HG02885 (cell line): Measurements from ENCODE around the gene TUBB2A.
"Not testable (repeated sequence)": the region's sequence is repeated elsewhere in the genome, so short reads cannot be mapped to it uniquely, and the experiment has no call there.

ENCODE experiments used
- ATAC-seq: cut with Tn5 transposase; IDR thresholded peaks from one replicate; pipeline ENCODE4 v1.9.1; 2021; ENCODE audit warnings: mild to moderate bottlenecking; ENCODE audit not compliant: unreplicated experiment, poor library complexity

TUBB2A gene

GRCh38 chr6:3157131-3157933 is at the start of gene TUBB2A:
TSS of gene TUBB2A (minus strand) at chr6:3157544. CDS start at chr6:3157463, 81 bp downstream.
- ATAC-seq, result peak; percentile 81

GRCh38 chr6:3206339-3207015 is 49.1 kb upstream of the TUBB2A start:
- no peak for ATAC-seq

GRCh38 chr6:3205913-3206312 is 48.6 kb upstream of the TUBB2A start:
- ATAC-seq, result no peak

DNA sequence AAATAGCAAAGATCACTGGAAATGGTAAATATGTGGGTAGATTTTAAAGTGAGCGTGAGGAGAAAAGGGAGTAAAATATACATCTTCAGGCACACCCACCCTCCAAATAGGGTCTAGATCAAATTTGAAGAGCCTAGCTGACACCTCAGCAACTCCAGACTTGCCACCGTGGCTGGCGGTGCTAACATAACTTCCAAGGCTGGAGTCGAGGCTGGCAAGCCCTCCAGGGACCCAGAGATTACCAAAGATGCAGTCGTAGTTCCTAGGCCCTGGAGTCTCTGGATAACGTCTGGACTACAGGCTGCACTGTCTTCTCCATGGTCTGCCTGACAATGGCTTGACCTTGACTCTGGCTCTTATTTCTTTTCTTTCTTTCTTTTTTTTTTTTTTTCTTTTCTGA is 47.6 kb upstream of the TUBB2A start:
- ATAC-seq, result no peak

- no peak for ATAC-seq
Observed at GRCh38 chr6:3202999-3203696, 45.8 kb upstream of the TUBB2A start.

- no peak for ATAC-seq
Observed at GRCh38 chr6:3201388-3201787, 44.0 kb upstream of the TUBB2A start.

GRCh38 chr6:3200682-3201081 is 43.3 kb upstream of the TUBB2A start:
- ATAC-seq, result no peak

DNA sequence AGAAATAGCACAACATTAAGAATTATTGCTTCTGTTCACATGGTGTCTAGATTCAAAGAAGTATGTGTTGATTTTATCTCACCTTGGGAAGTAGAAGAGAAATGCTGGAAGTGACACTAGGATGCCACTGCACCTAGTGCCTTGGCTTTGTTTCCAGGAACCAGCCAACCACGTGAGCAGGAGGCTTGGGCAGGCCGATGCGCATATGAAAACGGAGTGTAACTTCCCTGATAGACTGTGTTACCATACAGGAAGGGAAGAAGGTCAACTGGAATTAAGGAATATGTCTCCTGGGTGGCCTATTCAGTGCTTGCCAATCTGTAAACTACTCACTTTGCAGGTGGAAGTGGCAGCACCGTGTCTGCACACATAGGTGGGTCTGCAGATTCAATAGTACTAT is 42.0 kb upstream of the TUBB2A start:
- ATAC-seq, result no peak

DNA sequence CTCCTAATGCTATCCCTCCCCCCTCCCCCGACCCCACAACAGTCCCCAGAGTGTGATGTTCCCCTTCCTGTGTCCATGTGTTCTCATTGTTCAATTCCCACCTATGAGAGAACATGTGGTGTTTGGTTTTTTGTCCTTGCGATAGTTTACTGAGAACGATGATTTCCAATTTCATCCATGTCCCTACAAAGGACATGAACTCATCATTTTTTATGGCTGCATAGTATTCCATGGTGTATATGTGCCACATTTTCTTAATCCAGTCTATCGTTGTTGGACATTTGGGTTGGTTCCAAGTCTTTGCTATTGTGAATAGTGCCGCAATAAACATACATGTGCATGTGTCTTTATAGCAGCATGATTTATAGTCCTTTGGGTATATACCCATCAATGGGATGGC is 40.4 kb upstream of the TUBB2A start:
- not testable (repeated sequence) for ATAC-seq

DNA sequence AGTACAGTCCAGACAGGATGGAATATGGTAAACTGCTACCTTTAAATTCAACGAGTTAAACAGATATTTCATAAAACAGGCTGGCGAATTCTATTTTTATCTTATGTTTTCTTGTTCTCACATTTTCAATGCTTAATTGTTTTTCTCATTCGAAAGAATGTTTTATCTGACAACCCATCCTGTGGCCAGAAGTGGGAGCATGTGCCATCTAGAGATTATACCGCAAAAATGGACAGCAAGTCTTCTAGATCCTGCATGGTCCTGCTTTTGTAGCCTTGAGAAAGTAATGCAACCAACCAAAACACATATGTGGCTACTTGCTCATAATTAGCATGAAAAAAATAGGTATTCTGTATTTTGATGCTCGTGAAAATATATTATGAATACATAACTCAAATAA is 39.4 kb upstream of the TUBB2A start:
- ATAC-seq, result no peak

GRCh38 chr6:3195695-3196497 is 38.6 kb upstream of the TUBB2A start:
- no peak for ATAC-seq

DNA sequence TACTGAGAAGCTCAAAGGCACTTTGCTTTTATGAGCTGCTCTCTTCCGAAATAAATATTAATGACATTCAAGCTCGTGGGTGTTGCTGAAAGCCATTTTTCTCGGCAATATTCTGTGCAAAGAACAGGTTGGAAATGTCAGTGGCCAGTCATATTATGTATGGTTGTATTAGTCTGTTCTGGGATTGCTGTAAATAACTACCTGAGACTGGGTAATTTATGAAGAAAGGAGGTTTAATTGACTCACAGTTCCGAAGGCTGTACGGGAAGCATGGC is 38.0 kb upstream of the TUBB2A start:
- ATAC-seq, result no peak

- no peak for ATAC-seq
Observed at GRCh38 chr6:3194535-3195419, 37.4 kb upstream of the TUBB2A start.

DNA sequence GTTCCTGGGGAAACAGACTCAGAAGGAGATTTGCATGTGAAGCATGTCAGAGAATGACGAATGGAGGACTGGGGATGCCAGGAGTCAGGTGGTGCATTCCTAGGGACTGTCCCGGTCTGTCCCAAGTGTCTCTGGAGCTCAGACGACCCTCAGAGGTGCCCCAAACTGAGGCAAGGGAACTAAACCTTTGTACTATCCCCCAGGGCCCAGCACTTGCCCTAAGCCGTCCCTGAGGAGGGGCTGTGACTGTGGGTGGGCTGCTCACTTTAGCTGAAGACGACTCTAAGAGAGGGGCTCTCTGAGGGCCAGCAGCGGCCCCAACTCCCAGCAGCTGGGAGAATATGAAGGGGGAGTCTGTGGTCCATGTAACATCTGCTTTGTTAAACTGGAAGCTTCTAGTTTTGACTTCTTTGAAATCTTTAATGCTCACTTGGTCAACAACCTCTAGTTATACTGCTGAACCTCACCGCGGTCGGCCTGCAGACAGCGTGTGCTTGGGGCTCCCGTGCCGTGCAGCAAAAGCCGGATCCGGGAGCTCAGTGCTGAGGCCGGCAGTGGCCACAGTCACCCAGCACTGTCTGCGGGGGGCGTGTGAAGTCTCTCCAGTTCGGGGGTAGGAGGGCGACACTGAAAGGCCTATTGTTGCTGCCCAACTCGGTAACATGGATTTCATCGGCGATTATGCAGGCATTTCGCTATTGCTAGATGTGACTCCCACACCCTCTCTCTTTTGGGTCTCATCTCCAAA is 35.9 kb upstream of the TUBB2A start:
- ATAC-seq, result no peak

DNA sequence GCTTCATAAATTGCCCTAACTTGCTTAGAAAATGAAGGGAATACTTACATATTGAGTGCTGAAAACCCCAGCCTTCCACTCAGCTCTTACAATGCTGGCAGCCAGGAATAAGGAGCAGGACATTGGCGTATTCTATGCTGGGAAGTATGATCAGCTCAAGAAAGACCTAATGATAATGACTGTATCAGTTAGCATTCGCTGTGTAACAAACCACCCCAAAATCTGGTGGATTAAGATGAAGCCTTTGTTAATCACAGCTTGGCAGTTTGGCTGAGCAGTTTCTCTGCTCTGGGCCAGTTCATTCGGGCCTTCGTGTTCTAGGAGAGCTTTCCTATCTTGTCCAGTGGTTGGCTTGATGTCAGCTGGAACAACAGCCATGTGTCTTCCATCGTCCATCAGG is 33.4 kb upstream of the TUBB2A start:
- ATAC-seq, result no peak

GRCh38 chr6:3190056-3190455 is 32.7 kb upstream of the TUBB2A start:
- ATAC-seq, result no peak

DNA sequence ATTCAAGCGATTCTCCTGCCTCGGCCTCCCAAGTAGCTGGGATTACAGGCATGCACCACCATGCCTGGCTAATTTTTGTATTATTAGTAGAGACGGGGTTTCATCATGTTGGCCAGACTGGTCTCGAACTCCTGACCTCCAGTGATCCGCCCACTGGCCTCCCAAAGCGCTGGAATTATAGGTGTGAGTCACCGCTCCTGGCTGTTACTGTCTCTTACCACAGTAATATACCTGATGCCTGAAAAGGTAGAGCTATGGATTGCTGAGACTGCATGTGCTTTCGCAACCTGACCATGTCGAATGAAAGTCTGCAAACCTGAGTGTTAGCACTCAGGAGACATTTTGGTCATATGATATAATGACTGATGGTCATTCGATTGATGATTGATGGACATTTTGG is 31.8 kb upstream of the TUBB2A start:
- not testable (repeated sequence) for ATAC-seq

DNA sequence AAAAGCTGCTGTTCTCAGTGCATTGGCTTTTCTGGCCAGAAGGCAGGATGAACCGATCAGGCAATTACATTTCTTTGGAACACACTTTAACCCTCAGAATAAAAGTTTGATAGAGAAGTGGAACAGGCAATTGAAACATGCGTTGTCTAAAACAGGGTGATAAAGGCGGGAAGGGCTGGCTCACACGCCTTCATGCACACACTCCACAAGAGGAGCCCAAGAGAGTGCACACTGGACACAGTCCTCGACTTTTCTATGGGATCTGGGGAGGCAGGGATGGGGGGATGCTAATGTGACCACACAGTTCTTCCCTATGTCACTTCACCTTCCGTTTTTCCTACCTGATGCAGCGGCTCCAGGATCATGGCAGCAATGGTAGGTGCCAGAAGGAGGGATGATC is 30.9 kb upstream of the TUBB2A start:
- ATAC-seq, result no peak

DNA sequence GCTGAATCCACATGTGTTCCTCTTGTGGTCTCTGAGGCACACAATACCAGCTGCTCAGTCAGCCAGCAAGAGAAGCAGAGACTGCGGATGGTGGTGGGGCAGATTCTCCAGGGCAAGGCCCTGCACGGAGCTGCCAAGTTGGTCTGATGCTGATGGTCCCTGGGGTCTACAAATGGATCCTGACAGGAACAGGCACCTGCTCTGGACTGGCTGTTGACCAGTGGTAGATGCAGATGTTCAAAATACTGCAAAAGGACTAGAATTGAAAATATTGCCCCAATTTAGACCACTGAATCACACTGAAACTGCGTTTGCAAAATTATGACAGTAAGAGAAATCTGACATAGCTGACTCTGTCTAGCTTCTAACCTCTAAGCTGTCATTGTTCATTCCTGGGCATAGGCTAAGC is 29.6 kb upstream of the TUBB2A start:
- no peak for ATAC-seq
